SK-N-SH treated with all-trans-retinoic acid at 6 μM for 48 hours (cell line): Measurements from ENCODE around the gene PRKCE.

Experiments
- ATAC-seq: fragments of 200-7000 bp; cut with Tn5 transposase; 3 replicates; pipeline ENCODE4 v1.9.1; 2020; ENCODE audit warnings: mild to moderate bottlenecking, moderate library complexity
- ARNTL ChIP-seq: fragments of 450-650 bp; formaldehyde crosslinking; IDR thresholded peaks from 2 replicates; pipeline ENCODE4 v1.5.0; 2020; ENCODE audit warnings: low read depth, mild to moderate bottlenecking, moderate library complexity, borderline replicate concordance
- BACH2 ChIP-seq: fragments of 250-450 bp; sonication (Bioruptor Pico); IDR thresholded peaks from 2 replicates; pipeline ENCODE4 v1.9.0; 2021; ENCODE audit warnings: mild to moderate bottlenecking, borderline replicate concordance
- CREB5 ChIP-seq: fragments of 250-450 bp; sonication (Bioruptor Pico); IDR thresholded peaks from 2 replicates; pipeline ENCODE4 v1.5.1; 2020; ENCODE audit warnings: low read depth, mild to moderate bottlenecking, moderate library complexity
- CSRNP3 ChIP-seq: fragments of 250-450 bp; sonication (Bioruptor Pico); IDR thresholded peaks from 2 replicates; pipeline ENCODE4 v1.5.1; 2021; ENCODE audit warnings: mild to moderate bottlenecking, moderate library complexity
- ESRRG ChIP-seq: fragments of 250-450 bp; sonication (Bioruptor Pico); IDR thresholded peaks from 2 replicates; pipeline ENCODE4 v1.6.1; 2021; ENCODE audit warnings: mild to moderate bottlenecking
- GLIS3 ChIP-seq: fragments of 250-450 bp; sonication (Bioruptor Pico); IDR thresholded peaks from 2 replicates; pipeline ENCODE4 v1.5.0; 2020; ENCODE audit warnings: mild to moderate bottlenecking, moderate library complexity
- ISL1 ChIP-seq: fragments of 250-450 bp; sonication (Bioruptor Pico); IDR thresholded peaks from 2 replicates; pipeline ENCODE4 v2.1.2; 2022; ENCODE audit warnings: mild to moderate bottlenecking, moderate library complexity
- OSR1 ChIP-seq: fragments of 250-450 bp; sonication (Bioruptor Pico); IDR thresholded peaks from 2 replicates; pipeline ENCODE4 v1.8.0; 2022; ENCODE audit warnings: moderate library complexity, mild to moderate bottlenecking, inconsistent platforms
- PATZ1 ChIP-seq: fragments of 250-450 bp; sonication (Bioruptor Pico); IDR thresholded peaks from 2 replicates; pipeline ENCODE4 v1.8.0; 2020; ENCODE audit warnings: mild to moderate bottlenecking, moderate library complexity, borderline replicate concordance
- POU6F1 ChIP-seq: fragments of 250-450 bp; sonication (Bioruptor Pico); IDR thresholded peaks from 2 replicates; pipeline ENCODE4 v1.8.0; 2021; ENCODE audit warnings: low read depth, mild to moderate bottlenecking, moderate library complexity, borderline replicate concordance
- PPARA ChIP-seq: fragments of 250-450 bp; sonication (Bioruptor Pico); IDR thresholded peaks from 2 replicates; pipeline ENCODE4 v1.5.0; 2020; ENCODE audit warnings: mild to moderate bottlenecking, borderline replicate concordance
- RARB ChIP-seq: fragments of 250-450 bp; sonication (Bioruptor Pico); IDR thresholded peaks from 2 replicates; pipeline ENCODE4 v1.8.0; 2021; ENCODE audit warnings: mild to moderate bottlenecking, moderate library complexity
- SNAI2 ChIP-seq: fragments of 250-450 bp; sonication (Bioruptor Pico); IDR thresholded peaks from 2 replicates; pipeline ENCODE4 v1.5.0; 2020; ENCODE audit warnings: mild to moderate bottlenecking, moderate library complexity
- TCF4 ChIP-seq: fragments of 250-450 bp; sonication (Bioruptor Pico); IDR thresholded peaks from 2 replicates; pipeline ENCODE4 v1.8.0; 2021; ENCODE audit warnings: mild to moderate bottlenecking, moderate library complexity, borderline replicate concordance
- TOX ChIP-seq: fragments of 250-450 bp; sonication (Bioruptor Pico); IDR thresholded peaks from 2 replicates; pipeline ENCODE4 v1.8.0; 2021; ENCODE audit warnings: mild to moderate bottlenecking, moderate library complexity, borderline replicate concordance
- ZC3H10 ChIP-seq: fragments of 250-450 bp; sonication (Bioruptor Pico); IDR thresholded peaks from 2 replicates; pipeline ENCODE4 v1.5.1; 2021; ENCODE audit warnings: mild to moderate bottlenecking, moderate library complexity
- ZFP3 ChIP-seq: fragments of 250-450 bp; sonication (Bioruptor Pico); IDR thresholded peaks from 2 replicates; pipeline ENCODE4 v1.5.0; 2020; ENCODE audit warnings: mild to moderate bottlenecking, moderate library complexity
- ZFP30 ChIP-seq: fragments of 450-650 bp; formaldehyde crosslinking; IDR thresholded peaks from 2 replicates; pipeline ENCODE4 v1.5.0; 2022; ENCODE audit warnings: mild to moderate bottlenecking, moderate library complexity
- ZNF565 ChIP-seq: fragments of 450-650 bp; formaldehyde crosslinking; conservative IDR thresholded peaks from 2 replicates; pipeline ENCODE4 v1.5.0; 2020; ENCODE audit warnings: low read depth, mild to moderate bottlenecking, moderate library complexity
- ZNF70 ChIP-seq: fragments of 450-650 bp; formaldehyde crosslinking; IDR thresholded peaks from 2 replicates; pipeline ENCODE4 v1.5.0; 2020; ENCODE audit warnings: mild to moderate bottlenecking, moderate library complexity
- ZNF8 ChIP-seq: fragments of 450-650 bp; formaldehyde crosslinking; IDR thresholded peaks from 2 replicates; pipeline ENCODE4 v1.5.0; 2020; ENCODE audit warnings: mild to moderate bottlenecking, moderate library complexity

PRKCE gene

GRCh38 chr2:45993476-45993991, 342.1 kb downstream of the PRKCE start (continued):
- TF ChIP-seq OSR1 (CRISPR knock-in tag) (no peak), GLIS3 (CRISPR knock-in tag) (no peak), ISL1 (no peak), PPARA (no peak), ZNF565 (CRISPR knock-in tag) (no peak), BACH2 (CRISPR knock-in tag) (no peak), ZFP3 (CRISPR knock-in tag) (no peak)

GRCh38 chr2:45994060-45994459, 342.6 kb downstream of the PRKCE start:
- ATAC-seq, result no peak

GRCh38 chr2:46000660-46001059, 349.2 kb downstream of the PRKCE start:
- ATAC-seq, result no peak

More at GRCh38 chr2:45994060-45994459, 342.6 kb downstream of the PRKCE start:
- TF ChIP-seq ZNF565 (CRISPR knock-in tag) (no peak), PATZ1 (CRISPR knock-in tag) (no peak), CSRNP3 (CRISPR knock-in tag) (no peak), ARNTL (CRISPR knock-in tag) (no peak), TCF4 (CRISPR knock-in tag) (no peak), GLIS3 (CRISPR knock-in tag) (no peak), BACH2 (CRISPR knock-in tag) (no peak)
- TF ChIP-seq, all 23 proteins: peak for 0

GRCh38 chr2:46001290-46001689, 349.8 kb downstream of the PRKCE start:
- peak; percentile 40 for ATAC-seq
- TF ChIP-seq OSR1 (CRISPR knock-in tag) (no peak), TOX (CRISPR knock-in tag) (no peak), CREB5 (CRISPR knock-in tag) (no peak), ZNF70 (CRISPR knock-in tag) (no peak), GLIS3 (CRISPR knock-in tag) (no peak), ESRRG (no peak), ZFP30 (CRISPR knock-in tag) (no peak), CSRNP3 (CRISPR knock-in tag) (no peak)

More at GRCh38 chr2:46000660-46001059, 349.2 kb downstream of the PRKCE start:
- TF ChIP-seq SNAI2 (CRISPR knock-in tag) (no peak), TOX (CRISPR knock-in tag) (no peak), POU6F1 (CRISPR knock-in tag) (no peak), ZFP30 (CRISPR knock-in tag) (no peak), BACH2 (CRISPR knock-in tag) (no peak), ZNF70 (CRISPR knock-in tag) (no peak), TCF4 (CRISPR knock-in tag) (no peak), PATZ1 (CRISPR knock-in tag) (no peak), ZC3H10 (CRISPR knock-in tag) (no peak), RARB (no peak), OSR1 (CRISPR knock-in tag) (no peak), ZNF8 (CRISPR knock-in tag) (no peak), GLIS3 (CRISPR knock-in tag) (no peak), ARNTL (CRISPR knock-in tag) (no peak), ISL1 (no peak)
- TF ChIP-seq, all 23 proteins: peak for 0
